SHP77 (cell line): ENCODE results near the gene ARPC4.

Experiments used
- DNase-seq, 2 experiments: peaks; one replicate each; lab custom pipeline; 2025; lab: John Stamatoyannopoulos, UW

Gene ARPC4

GRCh38 chr3:9855594-9855993 is 62.7 kb downstream of the ARPC4 start:
- no peak for DNase-seq
